ENCODE results near the gene MYH4.

Gene MYH4

DNA sequence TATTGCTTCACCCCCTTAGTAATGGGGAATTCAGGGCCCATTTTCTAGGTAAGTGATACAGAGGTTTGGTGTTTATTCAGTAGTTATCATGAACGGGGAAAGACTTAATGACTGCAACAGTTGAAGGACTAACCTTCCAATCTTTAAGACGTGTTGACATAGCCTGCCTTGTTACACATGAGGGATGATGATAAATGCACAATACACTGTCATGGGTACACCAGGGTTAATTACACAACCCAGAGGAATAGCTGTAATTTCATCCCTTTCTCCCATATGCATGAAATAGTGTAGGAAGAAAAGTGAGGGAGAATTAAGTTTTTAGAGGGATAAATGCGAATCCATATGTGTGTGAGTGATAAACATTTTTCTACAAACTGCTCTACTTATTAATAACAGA, 10.7 kb downstream of the MYH4 start:
- no peak for DNase-seq (ENCODE audit: extremely low read depth, low read depth)
- TF ChIP-seq, protein P1, sequence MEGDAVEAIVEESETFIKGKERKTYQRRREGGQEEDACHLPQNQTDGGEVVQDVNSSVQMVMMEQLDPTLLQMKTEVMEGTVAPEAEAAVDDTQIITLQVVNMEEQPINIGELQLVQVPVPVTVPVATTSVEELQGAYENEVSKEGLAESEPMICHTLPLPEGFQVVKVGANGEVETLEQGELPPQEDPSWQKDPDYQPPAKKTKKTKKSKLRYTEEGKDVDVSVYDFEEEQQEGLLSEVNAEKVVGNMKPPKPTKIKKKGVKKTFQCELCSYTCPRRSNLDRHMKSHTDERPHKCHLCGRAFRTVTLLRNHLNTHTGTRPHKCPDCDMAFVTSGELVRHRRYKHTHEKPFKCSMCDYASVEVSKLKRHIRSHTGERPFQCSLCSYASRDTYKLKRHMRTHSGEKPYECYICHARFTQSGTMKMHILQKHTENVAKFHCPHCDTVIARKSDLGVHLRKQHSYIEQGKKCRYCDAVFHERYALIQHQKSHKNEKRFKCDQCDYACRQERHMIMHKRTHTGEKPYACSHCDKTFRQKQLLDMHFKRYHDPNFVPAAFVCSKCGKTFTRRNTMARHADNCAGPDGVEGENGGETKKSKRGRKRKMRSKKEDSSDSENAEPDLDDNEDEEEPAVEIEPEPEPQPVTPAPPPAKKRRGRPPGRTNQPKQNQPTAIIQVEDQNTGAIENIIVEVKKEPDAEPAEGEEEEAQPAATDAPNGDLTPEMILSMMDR (IDR thresholded peaks at IDR 0.05; ENCODE audit: low read depth, low read length), result no peak

DNA sequence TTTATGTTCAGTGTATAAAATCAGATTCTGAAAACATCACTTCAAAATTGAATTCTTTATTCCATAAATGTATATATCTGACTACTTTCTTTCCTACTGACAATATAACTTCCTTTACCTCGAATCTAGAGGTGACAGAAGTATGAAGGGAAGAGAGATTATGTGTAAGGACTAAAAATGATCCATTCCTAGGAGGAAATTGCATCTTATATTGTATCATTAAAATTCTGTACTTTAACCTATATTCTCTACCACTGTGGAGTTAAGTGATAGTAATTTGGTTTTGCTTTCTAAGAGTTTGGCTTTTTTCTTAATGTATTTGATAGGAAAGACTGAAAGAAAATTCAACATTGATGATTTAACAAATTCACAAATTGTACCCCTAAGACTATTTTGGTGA, 11.4 kb downstream of the MYH4 start:
- TF ChIP-seq, protein P1 (IDR thresholded peaks at IDR 0.05; ENCODE audit: low read depth, low read length), result no peak
- DNase-seq (ENCODE audit: extremely low read depth, low read depth), result no peak

DNA sequence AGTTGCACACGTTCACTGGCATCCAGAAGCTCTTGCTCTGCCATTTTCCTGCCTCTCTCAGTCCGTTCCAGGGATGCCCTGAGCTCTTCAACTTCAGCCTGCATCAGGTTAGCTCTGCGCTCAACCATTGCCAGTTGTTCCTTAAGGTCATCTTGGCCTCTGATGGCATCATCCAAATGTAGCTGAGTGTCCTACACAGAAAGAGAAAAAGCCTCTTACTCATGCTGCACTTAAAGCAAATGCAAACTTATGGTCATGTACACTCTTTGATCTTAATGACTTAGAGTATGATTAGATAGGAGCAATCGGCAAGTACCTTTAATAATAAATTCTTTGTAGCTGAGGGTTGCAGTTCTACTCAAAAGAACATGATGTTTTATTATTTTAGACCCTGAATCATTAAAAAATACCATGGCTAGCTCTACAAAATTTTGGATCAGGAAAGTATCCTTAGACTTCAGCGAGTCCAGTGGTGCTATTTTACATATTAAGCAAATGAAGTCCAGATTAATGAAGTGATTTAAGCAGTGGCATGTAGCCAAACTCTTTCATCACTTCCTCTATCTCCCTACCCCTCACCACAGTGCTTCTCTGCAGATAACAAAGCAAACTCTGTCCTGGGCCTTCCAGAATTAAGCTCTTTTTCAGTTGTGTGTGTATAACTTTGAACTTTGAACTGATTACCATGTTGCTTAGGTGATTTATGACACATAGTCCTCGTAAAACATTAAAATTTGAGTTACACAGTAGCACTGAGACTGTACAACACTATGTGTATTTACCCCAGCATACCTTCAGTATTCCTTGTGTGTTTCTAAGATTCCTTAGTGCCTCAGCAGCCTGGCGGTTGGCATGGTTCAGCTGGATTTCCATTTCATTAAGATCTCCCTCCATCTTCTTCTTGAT, 22.1 kb downstream of the MYH4 start:
- no peak for DNase-seq (ENCODE audit: extremely low read depth, low read depth)
- TF ChIP-seq, protein P1 (IDR thresholded peaks at IDR 0.05; ENCODE audit: low read depth, low read length), result no peak

DNA sequence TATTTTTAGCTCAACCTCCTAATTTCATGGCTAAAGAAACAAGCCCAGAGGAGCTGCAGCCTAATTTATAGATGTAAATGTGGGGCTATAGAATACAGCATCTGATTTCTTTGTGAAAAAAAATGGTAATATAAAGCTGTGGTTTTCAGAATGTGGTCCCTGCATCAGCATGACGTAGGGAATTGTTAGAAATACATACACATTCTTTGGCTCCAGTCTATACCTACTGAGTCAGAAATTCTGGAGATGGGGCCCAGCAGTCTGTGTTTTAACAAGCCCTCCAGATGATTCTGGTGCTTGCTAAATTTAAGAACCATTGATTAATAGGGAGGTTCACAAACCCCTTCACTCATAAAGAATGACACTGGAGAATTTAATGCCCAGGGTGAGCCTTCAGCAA, 29.5 kb downstream of the MYH4 start:
- no peak for DNase-seq (ENCODE audit: extremely low read depth, low read depth)
- TF ChIP-seq, protein P1 (IDR thresholded peaks at IDR 0.05; ENCODE audit: low read depth, low read length), result no peak

DNA sequence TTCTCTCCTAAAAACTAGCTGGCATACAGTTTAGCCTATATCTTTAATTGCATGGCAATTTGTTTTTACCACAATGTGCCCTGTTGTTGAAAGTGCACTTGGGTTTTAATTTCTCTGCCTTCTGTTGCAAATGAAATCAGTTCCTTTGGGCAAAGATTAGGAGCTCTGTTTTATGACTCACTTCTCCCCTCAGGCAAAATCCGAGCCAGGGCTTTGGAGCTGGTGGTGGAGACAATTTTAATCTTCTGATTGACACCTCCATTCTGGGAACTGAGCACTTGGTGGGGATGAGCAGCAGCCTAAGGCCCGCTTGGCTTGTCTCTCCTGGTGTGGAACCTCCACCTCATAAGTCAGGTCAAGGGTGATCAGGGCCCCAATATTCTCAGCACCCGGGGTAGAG, 34.3 kb downstream of the MYH4 start:
- TF ChIP-seq, protein P1 (IDR thresholded peaks at IDR 0.05; ENCODE audit: low read depth, low read length), result no peak
- no peak for DNase-seq (ENCODE audit: extremely low read depth, low read depth)

DNA sequence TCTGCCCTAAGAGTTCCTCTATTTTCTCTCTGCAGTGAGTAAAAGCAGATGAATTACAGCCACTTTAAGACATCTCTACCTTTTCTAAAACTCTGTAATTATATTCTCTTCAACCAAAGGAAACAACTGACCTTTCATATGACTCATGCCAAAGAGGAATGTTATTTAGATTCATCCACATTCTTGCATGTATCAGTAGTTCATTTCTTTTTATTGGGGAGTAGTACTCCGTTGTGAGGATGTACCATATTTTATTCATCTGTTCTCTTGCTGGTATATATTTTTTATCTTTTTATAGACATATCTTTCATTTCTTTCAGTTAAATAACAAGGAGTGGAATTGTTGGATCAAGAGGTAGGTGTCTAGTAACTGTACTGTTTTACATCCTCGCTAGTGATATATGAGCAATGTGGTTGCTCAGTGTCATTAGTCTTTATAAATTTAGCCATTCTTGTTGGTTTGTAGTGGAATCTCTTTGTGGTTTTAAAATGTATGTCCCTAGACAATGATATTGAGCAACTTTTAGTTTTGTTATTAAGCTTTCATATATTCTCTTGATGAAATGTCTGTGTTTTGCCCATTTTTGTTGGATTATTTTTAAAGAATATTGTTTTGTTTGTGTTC, 39.8 kb downstream of the MYH4 start:
- TF ChIP-seq, protein P1 (IDR thresholded peaks at IDR 0.05; ENCODE audit: low read depth, low read length), result no peak
- no peak for DNase-seq (ENCODE audit: extremely low read depth, low read depth)

DNA sequence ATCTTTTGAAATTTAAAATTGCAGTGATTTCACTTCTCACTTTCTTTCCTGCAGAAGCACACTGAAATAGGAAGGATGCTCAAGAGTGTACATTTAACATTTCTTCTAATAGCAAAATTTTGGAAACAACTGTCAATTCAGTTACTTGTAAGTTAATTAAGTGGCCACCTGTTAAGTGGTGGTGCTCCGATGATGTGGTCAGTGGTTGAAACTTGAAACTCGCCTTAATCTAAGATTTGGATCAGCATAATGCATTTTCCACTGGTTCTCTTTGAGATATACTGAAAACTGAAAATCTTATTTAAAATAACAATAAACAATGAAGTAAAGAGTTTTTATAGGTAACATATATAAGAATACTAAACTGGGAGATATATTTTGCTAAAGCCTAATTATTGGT, 40.6 kb downstream of the MYH4 start:
- DNase-seq (ENCODE audit: extremely low read depth, low read depth), result no peak
- TF ChIP-seq, protein P1 (IDR thresholded peaks at IDR 0.05; ENCODE audit: low read depth, low read length), result no peak
